CD1c-positive myeloid dendritic cell (primary cell): ENCODE measurements around the gene ZNF106.

ENCODE experiments used
- DNase-seq: peaks from one replicate; pipeline ENCODE4 v3.0.0-alpha.2; 2016; ENCODE audit errors: extremely low spot score

ZNF106 gene

DNA sequence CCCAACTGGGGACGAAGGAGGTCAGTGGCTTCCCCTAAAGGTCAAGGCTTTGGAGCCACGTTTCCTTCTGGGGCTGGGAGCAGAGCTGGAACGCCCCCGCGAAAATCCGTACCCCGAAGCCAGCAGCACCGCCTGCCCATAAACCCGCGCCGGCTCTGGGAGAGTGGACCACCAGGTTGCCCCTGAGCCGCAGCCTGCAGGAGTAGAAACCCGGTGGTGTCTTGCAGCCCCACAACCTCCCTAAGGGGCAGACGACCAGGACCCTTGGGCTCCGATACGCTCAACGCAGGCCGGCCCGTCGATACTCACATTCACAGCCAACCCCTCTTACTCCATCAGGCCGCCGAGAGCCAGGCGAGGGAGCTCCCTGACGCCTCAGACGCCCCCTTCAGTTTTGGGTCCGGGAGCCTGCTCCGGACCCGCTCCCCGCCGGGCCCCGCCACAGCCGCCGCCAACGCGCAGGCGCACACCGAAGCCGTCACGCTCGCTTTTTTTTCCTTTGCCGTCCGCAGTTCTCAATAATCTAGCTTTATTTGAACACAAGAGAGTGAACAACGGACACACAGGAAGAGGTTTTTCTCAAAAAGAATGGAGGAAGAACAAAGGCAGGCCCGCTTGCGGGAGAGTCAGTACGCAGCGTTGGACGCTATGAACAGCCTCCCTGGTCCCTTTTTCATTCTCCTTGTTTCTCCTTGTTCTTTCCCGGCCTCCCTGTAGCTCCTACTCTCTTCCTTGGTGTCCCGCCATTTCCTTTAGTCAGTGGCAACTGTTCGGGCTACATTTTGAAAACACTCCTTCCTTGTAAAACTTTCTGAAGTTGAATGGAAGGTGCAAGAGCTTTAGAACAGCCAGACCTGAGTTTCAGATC, at the start of gene ZNF106:
Gene ZNF106 (minus strand): TSS at position 471 of the 868 bp plus-strand sequence. CDS start 18,852 bp downstream, outside the sequence.
- peak; percentile 95 for DNase-seq

DNA sequence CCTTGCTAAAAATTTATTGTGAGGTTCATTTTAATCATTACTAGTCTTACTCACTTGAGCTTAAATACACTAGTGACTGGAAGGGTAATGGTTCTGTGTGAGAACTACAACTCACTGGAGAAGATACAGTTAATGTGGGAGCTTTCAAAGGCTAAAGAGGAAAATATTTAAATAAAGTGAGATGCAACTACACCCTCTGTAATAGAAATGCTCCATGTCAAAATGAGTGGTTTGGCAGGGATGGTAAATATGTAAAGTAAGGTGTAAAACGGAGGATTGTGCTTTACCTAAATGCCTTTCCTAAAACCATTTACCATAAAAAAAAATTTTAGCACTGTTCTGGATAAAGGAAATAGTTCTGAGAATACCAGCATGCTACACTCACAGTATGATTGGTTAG, 42.3 kb upstream of the ZNF106 start:
- no peak for DNase-seq

DNA sequence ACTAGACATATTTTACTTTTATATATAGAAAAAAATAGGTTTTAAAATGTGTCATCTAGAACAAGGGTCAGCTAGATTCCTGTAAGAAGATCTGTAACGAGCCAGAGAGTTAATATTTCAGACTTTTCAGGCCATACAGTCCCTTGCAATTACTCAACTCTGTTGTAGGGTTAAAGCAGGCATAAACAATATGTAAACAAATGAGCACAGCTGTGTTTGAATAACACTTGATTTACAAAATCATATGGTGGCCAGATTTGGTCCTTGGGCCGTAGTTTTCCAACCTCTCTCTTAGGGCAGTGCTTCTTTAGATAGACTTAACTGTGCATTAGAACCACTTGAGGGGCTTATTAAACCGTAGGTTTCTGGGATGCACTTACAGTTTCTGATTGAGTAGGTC, 38.0 kb upstream of the ZNF106 start:
- no peak for DNase-seq

DNA sequence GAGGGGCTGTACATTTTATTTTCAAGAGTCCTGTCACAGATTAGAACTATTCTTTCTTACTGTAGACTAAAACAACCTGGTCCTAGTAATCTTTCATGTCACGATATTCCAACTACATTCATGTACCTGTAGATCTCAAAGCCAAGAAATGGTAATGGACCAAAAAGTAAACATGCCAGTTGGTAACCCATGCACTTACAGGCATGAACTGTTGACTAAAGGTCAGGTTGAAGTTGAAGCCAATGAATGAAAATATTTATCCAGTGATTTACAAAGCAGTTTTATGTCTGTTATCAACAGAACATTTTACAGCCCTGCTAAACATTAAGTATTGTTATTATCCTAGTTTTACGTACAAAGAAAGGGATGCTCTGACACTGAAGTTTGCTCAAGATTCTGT, 32.4 kb upstream of the ZNF106 start:
- DNase-seq = no peak

DNA sequence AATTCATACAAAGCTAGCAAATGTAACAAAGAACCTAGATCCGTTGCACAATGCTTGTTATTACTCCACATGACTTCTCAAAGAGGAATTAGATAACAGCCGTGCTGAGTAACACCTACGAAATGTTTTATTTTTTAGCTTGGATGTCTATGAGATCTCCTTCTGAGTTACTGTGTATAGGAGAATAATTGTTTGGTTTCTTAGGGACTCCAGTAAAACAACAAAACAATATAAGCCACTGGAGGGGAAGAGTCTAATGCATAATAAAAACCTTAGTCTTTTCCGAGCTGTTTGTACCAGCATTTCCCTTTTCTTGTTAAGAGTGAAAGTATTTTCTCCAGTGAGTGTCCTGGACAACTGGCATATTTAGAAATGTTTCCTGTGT, 20.1 kb upstream of the ZNF106 start:
- peak; percentile 77 for DNase-seq

DNA sequence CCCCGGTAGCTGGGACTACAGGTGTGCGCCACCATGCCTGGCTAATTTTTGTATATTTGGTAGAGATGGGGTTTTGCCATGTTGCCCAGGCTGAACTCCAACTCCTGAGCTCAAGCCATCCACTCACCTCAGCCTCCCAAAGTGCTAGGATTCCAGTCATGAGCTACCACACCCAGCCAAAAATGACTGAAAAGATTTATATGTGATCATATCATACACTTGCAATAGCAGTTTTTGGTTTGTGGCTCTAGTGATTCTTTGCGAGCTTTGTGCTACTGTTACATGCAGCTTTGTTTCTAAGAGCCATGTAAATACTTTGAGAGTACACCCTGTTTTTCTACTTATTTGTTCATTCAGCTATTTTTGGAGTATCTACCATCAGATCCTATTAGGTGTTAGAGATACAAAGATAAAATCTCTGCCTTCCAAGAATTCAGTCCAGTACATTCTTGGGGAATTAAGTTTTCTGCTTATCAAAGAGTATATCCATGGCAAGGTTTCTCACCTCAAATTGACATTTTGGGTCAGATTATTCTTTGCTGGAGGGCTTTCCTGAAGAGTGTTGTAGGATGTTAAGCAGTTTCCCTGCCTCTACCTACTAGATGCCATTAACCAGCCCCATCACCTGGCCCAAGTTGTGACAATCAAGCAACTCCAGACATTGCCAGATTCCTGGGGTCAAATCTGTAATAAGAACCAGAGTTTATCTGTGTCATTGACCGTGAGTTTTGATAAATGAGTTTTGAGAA, 19.5 kb upstream of the ZNF106 start:
- DNase-seq = no peak

DNA sequence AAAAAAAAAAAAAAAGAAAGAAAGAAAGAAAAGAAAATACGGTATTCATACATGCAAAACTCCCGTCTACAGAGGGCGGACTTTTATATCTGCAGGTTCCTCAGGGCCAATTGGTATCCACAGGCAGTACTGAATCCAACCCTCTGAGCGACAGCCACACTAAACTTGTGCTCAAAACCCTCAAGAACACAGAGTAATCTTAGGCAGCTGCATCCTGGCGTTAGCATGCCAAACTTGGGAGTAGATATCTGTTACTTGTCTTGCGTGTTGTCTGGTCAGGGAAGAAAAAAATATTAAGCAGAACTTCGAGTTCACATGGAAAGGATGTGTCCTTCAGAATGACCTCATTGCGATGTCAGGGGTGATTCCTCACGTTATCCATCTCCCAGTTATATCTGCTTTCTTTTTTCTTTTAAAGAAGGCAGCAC, 17.3 kb upstream of the ZNF106 start:
- no peak for DNase-seq

DNA sequence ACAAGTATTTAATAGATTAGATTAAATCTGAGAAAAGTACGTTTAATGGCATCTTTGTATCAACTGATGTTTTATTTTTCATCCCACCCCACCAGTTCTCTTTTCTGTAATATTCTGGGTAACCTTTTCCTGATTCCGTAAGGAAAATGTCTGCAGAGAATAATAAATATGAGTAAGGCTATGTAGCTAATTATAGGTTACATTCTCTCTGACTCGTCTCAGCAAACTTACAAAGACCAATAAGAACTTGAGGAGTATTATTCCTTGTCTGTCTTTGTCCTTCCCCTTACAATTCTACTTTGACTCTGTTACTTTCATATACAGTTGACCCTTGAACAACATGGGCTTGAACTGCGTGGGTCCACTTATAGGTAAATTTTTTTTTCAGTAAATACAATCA, 16.6 kb upstream of the ZNF106 start:
- no peak for DNase-seq

DNA sequence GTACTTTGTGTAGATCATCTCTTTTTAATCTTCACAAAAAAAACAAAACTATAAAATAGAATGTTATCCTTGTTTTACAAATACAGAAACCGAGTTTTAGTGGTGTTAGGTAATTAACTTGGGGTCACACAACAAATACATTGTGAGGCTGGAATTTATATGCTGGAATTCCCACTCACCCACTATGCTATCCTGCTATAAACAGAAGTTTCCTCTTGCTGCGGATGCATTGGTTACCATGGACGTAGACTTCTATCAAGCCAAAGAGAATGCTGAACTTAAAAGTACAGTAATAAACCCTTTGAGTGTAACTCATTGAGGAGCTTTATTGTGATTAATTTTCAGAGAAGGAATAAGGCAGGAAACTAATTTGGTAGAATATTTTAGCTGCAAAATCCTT, 13.7 kb upstream of the ZNF106 start:
- no peak for DNase-seq

DNA sequence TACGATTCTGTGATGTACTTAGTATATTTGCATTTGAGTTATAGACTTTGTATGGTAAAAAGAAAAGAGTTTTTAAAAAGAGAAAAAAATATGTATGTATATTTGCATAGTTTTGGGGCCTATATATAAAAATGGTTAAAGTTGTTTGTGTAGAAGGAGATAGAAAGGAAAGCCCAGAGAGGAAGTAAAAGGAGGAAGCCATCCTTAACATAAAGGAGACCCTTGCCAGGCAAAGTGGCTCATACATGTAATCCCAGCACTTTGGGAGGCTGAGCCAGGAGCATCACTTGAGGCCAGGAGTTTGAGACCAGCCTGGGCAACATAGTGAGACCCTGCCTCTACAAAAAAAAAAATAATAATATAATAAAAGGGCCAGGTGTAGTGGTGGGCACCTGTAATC, 12.9 kb upstream of the ZNF106 start:
- peak; percentile 15 for DNase-seq

DNA sequence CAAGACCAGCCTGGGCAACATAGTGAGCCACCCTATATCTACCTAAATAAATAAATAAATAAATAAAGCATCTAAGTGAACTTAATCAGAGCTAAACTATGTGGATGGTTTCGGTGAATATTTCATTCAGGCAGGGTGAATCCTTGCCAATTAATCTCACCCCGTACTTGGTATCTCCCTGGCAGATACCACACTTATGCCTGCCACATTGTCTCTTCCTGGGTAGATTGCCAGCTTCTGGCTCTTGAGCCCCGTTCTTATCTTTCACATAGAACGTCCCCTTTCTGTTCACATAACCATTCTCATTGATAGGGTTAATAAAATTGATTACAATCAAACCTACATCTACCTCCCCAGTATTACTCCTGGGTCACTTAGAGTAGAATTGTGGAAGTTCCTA, 11.5 kb upstream of the ZNF106 start:
- DNase-seq = no peak

DNA sequence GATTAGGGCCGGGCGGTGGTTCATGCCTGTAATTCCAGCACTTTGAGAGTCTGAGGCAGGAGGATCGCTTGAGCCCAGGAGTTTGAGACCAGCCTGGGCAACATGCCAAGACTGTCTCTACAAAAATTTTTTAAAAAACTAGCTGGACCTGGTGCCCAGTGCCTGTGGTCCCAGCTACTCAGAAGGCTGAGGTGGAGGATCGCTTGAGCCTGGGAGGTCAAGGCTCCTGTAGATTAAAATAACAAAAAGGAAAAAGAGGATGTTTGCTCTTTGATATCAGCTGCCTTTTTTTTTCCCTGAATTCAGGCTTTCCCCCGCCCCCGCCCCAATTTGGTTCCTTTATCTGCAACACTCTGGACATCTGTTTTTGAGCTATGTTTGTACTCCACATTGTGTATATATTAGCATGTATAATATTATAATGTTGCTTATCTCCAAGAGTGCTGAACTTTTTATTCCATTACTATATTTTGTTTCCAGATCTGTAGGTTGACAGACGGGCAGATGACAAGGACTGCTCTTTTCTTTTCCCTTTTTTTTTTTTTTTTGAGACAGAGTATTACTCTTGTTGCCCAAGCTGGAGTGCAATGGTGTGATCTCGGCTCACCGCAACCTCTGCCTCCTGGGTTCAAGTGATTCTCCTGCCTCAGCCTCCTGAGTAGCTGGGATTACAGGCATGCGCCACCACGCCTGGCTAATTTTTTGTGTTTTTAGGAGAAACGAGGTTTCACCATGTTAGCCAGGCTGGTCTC, 9.1 kb upstream of the ZNF106 start:
- peak; percentile 65 for DNase-seq

DNA sequence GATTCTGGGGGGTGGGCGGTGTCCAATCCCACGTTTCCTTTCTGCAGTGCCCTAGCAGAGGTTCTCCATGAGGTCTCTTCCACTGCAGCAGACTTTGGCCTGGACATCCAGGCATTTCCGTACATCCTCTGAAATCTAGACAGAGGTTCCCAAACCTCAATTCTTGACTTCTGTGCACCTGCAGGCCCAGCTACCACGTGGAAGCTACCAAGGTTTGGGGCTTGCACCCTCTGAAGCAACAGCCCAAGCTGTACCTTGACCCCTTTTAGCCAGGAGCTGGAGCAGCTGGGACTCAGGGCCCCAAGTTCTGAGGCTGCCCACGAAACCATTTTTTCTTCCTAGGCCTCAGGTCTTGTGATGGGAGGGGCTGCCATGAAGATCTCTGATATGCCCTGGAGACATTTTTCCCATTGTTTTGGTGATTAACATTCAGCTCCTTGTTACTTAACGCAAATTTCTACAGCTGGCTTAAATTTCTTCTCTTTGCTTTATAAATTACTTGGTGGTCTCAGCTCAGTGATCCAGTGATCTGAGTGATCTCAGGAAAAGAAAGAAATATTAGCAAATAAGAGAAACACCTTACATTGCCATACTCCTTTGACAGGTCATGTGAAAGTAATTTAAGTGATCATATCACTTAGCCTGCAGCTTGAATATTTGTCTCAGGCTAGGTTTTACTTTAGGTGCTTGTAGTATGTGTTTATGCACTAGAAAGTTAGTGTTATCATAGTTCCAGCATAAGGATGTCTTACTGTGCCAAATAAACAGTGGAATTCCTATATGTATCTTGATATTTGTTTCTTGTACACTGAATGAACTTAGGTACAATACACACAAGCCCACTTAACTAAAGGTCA, 7.5 kb upstream of the ZNF106 start:
- no peak for DNase-seq

DNA sequence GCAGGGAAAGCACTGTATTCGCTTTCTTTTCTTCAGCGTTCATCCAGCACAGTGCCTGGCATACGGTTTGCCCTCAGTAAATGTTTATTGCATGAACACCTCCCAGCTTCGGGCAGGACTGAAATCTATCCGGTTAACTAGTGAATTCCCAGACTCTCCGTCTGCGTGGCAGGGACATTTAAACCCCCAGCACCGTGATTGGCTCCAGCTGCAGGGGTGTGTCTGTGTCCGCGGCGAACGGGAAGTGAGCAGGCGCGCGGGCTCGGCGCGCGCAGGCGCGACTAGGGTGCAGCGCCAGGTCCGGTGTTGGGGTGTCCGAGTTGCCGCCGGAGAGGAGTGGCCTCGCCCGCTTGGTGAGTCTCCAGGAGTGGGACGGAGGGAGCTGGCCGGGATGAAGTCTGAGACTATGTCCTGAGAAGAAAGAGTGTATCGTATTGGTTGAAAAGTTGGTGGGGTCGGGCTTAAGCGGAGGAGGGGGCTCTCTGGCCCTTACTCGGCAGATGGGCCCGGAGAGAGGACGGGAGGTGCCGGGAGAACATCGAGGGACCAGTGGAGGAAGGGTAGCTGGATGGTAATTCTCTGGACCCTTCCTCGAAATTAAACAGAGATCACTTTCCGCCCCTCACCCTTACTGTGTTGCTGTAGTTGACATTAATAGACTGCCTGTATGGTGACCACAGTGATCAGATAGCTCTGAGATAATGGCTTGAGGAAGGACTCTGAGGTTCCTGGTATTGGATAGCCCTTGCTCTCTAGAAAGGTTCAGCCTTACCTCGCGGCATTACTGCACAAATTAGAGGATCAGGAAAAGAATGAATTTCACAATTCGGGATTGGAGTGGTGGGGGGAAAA, 4.6 kb upstream of the ZNF106 start, which contains the start of gene SNAP23:
Gene SNAP23 (plus strand): TSS at position 274 of the 852 bp plus-strand sequence. CDS start 16,213 bp downstream, outside the sequence.
- peak; percentile 94 for DNase-seq

DNA sequence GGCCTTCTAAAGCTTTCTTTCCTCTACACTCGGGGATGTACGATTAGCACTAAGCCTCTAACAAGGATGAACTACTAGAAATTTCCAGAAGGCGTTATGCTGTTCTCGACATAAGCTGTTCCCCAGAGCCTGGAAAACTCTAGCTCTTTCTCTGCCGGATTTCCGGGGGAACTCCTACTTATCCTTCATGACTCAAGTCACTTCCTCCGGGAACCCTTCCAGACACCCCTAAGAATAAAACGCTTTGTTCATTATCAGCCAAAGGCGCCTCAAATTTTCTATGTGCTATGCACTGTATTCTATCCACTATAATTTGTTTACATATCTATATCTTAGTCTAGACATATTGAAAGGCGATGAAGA, 4.0 kb upstream of the ZNF106 start:
- DNase-seq = peak; percentile 77

DNA sequence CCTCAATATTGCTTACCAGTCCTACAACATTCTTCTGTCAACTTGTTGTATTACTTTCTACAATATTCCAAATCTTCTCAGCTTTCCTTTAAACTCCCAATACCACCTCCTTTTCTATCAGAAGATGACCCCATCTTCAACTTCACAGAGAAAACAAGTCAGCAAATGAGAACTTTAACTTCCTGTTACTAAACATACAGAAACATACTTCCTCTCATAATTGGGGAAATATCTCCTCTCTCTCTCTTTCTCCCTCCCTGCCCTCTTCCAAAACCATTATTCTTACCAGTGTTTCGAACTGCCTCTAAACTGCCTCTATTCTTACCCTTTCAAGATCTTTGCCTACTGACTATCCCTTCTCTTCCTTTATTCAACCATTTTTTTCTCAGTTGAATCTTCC, 2.7 kb upstream of the ZNF106 start:
- DNase-seq = peak; percentile 64

DNA sequence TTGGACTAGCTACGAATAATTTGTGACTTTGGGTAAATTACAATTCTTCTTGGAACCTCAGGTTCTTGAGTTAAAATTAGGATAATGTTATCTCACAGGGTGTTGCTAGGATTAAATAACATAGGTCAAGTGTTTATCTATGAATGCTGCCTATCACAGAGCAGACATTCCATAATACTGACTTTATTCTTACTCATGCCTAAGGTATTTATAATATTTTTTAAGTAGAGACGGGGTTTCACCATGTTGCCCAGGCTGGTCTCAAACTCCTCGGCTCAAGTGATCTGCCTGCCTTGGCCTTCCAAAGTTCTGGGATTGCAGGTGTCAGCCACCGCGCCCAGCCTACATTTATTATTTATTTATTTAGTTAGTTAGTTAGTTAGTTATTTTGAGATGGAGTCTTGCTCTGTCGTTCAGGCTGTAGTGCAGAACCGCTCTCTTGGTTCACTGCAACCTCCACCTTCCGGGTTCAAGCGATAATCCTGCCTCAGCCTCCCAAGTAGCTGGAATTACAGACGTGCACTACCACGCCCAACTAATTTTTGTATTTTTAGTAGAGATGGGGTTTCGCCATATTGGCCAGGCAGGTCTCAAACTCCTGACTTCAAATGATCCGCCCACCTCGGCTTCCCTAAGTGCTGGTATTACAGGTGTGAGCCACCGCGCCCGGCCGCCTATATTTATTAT, 741 bp upstream of the ZNF106 start:
- DNase-seq = no peak

DNA sequence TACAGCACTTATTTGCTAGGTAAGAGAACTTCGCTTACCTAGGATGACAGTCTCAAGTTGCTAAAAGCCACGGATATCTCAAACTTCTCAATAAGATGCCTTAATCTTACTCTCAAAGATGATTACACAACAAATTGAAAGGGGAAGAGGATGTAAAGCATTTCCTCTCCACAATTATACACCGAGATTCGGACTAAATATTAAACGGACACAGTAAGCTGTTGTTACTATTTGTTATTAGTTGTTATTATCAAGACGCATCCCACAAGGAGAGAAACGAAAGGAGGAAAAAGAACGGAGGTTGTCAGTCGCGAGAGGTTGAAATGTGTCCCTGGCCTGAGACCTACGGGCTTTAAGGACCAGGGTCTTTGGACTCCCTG, 660 bp downstream of the ZNF106 start:
- DNase-seq = peak; percentile 67

DNA sequence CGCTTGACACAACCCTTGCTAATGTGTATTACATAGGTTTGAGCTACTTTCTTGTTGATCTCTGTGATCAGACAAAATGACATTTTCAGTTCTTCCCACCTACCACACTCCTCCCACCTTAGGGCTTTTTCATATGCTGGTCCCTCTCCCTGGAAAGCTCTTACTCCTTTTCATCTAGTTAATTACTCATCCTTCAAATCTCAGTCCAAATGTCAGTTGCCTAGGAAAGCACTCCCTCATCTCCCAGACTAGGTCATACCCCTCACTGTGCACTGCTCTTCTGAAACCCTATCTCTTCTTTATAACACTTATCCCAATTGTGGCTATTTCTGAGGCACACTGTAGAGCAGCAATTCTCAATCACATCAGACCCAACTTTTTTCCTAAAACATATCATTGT, 7.3 kb downstream of the ZNF106 start:
- DNase-seq = no peak

DNA sequence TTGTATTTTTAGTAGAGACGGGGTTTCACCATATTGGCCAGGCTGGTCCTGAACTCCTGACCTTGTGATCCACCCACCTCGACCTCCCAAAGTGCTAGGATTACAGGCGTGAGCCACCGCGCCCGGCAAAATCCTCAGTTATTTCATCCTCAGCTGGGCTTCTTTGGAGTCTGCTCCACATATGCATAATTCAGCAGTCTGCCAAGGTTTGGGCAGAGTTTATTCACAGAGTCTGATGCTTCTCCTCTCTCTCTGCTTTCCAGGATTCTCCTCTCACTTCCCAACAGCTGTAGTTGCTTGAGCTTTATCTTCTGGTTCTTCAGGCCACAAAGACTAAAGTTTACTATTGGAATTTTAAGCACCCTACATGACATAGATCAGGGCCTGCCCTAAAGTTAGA, 8.2 kb downstream of the ZNF106 start:
- DNase-seq = no peak
